Measurements from ENCODE around the gene CCDC110. TPM values are rescaled to one million over a fixed set of nuclear protein-coding genes. Genes with fewer than 3 reads are reported as not detected.
A peak's percentile ranks its signal among the peaks of the same experiment; 100 is the strongest.

Gene CCDC110
- polyA plus RNA-seq, 1 donor = 1.4 TPM

DNA sequence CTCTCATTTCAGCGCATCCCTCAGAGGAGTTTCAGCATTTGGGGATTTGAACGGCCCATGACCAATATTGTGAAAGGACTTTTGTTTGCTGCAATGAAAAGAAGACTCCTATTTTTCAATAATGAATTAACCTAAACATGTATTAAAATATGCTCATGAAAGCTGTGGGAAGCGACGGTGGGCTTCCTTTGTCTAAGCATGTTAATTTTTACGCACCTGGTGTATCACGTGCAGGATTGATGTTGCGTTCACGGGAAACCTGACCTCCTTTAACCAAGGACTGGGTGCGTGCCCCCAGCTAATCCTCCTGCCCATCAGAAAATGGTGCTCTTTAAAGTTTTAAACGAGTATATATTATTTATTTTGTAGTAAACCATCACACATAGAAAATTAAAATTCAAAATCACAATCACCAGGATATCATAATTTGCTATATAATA is 590 bp upstream of the CCDC110 start:
- no peak for DNase-seq (ENCODE audit: low read depth)

DNA sequence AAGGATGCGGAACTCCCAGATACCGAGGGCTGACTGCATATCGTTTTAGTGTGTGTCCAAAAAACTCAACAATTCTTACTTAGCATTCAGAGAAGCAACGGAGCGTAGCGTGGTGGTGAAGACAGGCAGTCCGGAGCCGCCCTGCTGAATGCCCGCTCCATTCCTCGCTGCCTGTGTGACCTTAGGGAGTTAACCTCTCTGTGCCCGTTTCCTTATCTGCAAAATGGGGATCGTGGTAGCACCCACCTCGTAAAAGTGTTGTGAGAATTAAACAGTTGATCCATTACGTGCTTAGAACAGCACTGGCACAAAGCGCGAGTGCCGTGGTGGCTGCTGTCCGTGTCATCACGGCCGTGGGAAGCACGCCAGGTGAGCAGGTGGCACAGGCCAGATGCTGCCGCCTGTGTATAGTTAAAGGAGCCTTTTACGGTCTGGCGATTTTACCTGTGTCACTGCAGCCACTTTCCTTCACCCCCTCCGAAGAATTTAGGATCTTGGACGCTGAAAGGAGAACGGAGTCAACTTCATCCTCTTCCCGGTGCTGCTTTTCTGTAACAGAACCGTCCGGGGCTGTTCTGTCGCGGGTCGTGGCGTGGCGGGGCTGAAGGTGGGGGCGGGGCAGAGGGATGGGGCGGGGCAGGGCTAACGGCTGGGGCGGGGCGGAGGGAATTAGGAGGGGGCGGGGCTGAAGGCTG is 885 bp downstream of the CCDC110 start:
- DNase-seq (ENCODE audit: low read depth) = no peak

GRCh38 chr4:185469580-185470154 is 1.9 kb downstream of the CCDC110 start:
- no peak for DNase-seq (ENCODE audit: low read depth)

DNA sequence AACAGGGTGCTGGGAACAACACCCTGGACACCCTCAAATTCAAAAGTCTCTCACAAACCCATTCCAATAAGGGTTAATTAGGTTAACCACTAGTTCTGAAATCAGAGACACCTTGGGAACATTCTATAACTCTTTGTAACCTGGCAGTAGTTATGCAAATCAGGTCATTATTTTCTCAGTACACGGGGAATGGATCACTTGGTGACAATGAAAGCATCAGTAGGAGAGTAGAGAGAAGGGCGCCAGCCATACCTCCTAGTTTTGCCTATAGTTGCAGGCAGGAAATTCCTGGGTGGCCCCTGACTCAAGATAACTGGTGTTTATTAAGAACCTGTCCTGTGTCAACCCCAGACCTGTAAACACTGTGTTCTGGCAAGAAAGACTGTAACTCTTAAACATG is 2.5 kb downstream of the CCDC110 start:
- no peak for DNase-seq (ENCODE audit: low read depth)

DNA sequence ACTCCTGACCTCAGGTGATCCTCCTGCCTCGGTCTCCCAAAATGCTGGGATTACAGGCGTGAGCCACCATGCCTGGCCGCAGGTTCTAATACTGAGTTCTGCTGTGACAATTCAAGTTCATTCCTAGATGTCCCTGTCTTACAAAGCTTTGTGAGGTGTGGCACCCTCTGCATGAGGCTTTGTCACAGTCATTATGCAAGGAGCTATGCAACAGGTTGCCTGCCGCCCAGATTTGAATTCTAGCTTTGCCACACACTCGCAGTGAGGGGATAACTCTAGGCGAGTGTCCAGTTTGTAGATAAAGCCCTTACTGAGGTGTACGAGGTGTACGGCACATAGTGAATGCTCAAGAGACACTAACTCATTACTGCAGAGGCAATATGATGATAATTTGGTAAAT is 3.5 kb downstream of the CCDC110 start:
- DNase-seq (ENCODE audit: low read depth) = no peak

DNA sequence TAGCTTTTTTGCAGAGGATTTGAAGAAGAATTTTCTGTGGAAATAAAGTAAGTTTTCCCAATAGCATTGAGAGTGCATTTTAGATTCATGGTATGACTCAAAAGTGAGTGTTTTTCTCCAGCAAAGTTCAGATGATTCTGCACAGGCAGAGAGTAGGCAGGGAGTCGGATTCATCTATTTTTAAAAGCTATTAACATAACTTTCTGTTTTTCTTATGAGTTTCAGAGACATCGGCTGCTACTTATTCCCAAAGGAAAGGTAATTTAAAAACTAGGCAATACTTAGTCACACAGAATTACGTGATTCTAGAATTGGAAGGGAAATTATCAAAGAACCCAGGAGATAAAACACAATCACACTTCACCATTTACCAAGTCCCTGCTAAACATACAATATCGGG is 4.4 kb downstream of the CCDC110 start:
- no peak for DNase-seq (ENCODE audit: low read depth)

DNA sequence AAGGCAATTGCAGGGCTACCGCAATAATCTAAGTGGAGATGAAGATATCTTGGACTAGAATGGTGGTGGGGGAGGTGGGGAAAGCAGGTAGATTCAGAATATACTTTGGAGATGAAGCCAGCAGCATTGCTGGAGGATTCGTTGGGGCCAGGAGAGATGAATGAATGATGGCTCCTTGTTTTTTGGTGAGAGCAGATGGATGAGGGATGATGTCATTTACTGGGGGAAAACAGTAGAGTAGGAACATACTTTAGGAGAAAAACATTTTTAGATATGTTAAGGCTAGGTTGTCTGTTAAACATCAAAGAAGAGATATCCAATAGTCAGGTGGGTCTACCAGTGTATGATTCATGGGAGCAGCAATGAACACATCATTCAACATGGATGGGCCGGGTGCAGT is 5.8 kb downstream of the CCDC110 start:
- no peak for DNase-seq (ENCODE audit: low read depth)

DNA sequence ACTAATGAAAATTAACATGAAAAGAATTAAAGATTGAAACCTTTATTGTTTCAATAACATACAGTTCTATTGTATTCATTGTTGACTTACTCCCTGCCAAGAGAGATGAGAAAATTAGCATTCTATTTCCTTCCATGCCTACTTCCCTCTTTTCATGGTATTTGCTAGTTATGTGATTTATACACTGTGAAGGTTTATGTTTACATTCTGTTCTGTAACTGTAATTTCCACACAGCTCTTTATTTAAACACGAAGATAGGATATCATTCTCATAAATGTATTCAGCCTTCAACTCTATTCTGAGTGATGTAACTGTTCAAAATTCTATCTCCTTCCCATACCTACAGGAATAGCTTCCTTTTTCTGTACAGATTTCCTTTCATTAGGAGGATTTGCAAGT is 6.6 kb downstream of the CCDC110 start:
- no peak for DNase-seq (ENCODE audit: low read depth)

- no peak for DNase-seq (ENCODE audit: low read depth)
Measured at GRCh38 chr4:185464183-185464582, 7.3 kb downstream of the CCDC110 start.

GRCh38 chr4:185463541-185463940 is 8.0 kb downstream of the CCDC110 start:
- no peak for DNase-seq (ENCODE audit: low read depth)

DNA sequence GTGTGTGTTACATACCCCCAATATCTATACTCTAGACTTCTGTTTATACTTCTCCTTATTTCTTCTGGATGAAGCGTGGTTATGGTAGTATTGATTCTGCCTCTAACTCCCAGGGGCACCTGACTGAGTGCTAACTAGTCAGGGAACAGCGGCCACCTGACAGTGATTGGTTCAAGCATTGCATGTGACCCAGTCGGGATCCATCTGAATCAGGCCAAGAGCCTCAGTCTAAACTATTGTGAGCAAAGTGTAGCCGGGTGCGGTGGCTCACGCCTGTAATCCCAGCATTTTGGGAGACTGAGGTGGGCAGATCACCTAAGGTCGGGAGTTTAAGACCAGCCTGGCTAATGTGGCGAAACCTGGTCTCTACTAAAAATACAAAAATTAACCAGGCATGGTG is 10.0 kb downstream of the CCDC110 start:
- no peak for DNase-seq (ENCODE audit: low read depth)

- DNase-seq (ENCODE audit: low read depth) = no peak
Measured at GRCh38 chr4:185457136-185457535, 14.4 kb downstream of the CCDC110 start.

- no peak for DNase-seq (ENCODE audit: low read depth)
Measured at GRCh38 chr4:185456131-185456530, 15.4 kb downstream of the CCDC110 start.

- no peak for DNase-seq (ENCODE audit: low read depth)
Measured at GRCh38 chr4:185445209-185445608, 26.3 kb downstream of the CCDC110 start.

- DNase-seq (ENCODE audit: low read depth) = no peak
Measured at GRCh38 chr4:185441479-185441878, 30.1 kb downstream of the CCDC110 start.

GRCh38 chr4:185437809-185438208 is 33.7 kb downstream of the CCDC110 start:
- no peak for DNase-seq (ENCODE audit: low read depth)

- no peak for DNase-seq (ENCODE audit: low read depth)
Measured at GRCh38 chr4:185435466-185435865, 36.1 kb downstream of the CCDC110 start.

DNA sequence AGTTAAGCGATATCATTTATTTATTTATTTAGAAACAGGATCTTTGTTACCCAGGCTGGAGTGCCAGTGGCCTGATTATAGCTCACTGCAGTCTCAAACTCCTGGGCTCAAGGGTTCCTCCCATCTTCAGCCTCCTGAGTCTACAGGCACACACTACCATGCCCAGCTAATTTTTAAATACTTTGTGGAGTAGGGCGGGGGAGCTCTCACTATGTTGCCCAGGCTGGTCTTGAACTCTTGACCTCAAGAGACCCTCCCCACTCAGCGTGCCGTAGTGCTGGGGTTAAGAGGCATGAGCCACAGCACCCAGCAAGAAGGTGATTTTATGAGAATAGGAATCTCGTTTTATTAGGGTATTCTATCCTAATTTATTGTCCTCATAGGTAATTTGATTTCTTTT is 41.9 kb downstream of the CCDC110 start:
- DNase-seq (ENCODE audit: low read depth) = no peak

DNA sequence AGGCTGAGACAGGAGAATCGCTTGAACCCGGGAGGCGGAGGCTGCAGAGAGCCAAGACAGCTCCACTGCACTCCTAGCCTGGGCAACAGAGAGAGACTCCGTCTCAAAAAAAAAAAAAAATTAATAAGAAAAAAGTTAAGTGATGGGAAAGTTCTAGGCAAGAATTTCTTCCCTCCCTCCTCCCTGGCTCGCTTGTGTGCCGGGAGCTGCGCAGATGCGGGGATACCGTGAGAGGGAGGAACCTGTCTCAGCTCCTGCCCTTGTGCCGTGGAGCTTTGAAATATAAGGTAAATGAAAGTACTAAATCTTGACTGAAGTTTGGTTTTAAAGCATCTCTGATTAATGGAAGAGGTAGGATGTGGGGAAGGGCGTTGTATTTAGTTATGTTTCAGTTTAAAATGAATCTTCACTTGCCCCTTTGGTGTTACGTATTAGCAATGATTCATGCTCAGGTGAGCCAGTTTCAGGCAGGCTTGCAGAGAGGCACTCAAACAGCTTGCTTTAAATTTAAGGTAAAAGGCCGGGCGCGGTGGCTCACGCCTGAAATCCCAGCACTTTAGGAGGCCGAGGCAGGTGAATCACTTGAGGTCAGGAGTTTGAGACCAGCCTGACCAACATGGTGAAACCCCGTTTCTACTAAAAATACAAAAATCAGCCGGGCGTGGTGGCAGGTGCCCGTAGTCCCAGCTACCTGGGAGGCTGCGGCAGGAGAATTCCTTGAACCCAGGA is 44.4 kb downstream of the CCDC110 start:
- no peak for DNase-seq (ENCODE audit: low read depth)

GRCh38 chr4:185425647-185426352 is 45.7 kb downstream of the CCDC110 start, which contains the start of gene UFSP2:
Gene UFSP2 (minus strand): TSS chr4:185425964. CDS start chr4:185425868, 96 bp downstream.
- DNase-seq (ENCODE audit: low read depth) = peak; percentile 88

DNA sequence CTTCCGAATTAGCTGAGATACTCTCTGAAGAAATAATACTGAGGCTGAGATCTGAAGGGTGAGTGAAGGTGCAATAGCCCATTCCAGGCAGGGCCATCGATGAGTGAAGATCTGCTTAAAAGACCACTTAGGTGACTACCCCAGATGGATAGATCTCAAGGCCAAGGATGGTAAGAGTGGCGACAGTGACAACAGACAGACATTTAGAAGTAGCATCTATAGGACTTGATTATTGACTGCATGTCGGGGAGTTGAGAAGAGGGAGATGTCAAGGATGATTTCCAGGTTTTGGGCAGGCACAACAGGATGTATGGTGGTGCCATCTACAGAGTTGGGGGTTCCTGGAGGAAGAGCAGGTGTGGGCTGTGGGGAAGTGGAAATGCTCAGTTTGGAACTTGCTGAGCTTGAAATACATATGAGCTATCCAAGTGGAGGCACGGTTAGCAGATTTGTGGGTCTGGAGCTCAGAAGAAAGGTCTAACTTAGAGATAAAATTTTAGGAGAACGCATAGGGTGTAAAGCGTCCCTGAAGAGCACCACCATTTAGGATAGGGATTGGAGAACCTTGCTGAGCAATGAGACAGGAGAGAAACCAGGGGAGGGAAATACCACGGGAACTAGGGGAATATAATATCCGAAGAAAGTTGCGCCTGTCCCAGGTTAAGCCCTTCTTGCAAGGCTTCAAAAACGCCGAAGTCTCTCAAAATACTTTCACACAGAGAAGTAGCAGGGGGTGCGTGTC is 46.5 kb downstream of the CCDC110 start:
- peak; percentile 25 for DNase-seq (ENCODE audit: low read depth)

Data from forelimb muscle (tissue), 1 donor.